KG1 (cell line): ENCODE data around the gene FOXS1.
"Not testable (repeated sequence)": the region's sequence is repeated elsewhere in the genome, so short reads cannot be mapped to it uniquely, and the experiment has no call there.

Experiments used
- DNase-seq: peaks from one replicate; lab custom pipeline; 2025; lab: John Stamatoyannopoulos, UW

The FOXS1 gene

DNA sequence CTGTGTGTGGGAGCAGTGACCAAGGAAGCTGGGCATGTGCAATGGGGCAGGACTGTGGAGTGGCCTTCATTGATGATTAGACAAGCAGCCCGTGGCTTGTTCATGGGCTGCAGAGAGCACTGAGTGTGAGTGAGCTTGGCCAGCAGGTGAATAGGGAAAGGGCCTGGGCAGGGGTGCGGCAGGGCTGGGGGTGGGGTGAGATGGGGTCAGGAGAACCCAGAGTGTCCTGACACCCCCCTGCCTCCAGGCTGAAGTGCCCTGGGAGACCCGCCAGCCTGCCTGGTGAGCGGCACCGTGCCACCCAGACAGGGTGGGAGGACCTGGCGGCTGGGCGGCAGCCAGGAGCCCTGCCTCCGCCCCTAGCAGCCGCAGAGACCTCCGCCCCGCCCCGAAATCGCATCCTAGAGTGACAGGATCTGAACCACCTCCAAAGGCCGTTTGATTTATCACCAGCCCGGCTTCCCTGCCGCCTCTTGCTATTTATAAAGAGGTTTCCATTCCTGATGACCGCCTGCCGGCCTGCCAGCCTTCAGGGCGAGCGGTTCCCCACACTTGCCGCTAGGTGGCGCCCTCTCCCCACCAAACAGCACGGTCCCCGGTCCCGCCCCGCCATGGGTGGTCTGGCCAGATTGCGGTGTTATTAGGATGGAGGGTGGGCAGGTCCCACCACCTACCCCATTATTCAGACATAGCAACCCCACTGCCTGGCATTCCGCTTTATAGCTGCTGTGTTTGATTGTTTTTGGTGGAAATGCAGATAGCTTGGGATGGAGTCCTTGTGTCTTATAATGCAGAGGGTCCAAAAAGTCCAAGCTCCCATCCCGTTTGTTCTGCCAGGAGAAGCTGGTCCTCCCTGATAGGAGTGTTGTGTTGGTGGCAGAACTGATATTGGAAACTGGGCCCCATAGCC lies 22.7 kb downstream of the FOXS1 start:
- no peak for DNase-seq

DNA sequence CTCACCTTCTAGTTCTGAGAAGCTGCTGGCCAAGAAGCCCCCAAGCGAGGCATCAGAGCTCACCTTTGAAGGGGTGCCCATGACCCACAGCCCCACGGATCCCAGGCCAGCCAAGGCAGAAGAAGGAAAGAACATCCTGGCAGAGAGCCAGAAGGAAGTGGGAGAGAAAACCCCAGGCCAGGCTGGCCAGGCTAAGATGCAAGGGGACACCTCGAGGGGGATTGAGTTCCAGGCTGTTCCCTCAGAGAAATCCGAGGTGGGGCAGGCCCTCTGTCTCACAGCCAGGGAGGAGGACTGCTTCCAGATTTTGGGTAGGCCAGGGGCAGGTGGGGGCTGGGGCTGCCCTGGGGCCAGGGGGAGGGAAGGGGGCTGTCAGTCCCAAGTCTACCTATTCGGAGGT lies 24.0 kb downstream of the FOXS1 start:
- no peak for DNase-seq

DNA sequence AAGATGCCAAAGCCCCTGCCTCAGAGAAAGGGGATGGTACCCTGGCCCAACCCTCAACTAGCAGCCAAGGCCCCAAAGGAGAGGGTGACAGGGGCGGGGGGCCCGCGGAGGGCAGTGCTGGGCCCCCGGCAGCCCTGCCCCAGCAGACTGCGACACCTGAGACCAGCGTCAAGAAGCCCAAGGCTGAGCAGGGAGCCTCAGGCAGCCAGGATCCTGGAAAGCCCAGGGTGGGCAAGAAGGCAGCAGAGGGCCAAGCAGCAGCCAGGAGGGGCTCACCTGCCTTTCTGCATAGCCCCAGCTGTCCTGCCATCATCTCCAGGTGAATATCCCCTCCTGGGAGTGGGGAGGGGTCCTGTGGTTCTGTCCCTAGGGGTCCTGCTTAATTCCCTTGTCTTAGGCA lies 25.2 kb downstream of the FOXS1 start:
- DNase-seq: no peak

DNA sequence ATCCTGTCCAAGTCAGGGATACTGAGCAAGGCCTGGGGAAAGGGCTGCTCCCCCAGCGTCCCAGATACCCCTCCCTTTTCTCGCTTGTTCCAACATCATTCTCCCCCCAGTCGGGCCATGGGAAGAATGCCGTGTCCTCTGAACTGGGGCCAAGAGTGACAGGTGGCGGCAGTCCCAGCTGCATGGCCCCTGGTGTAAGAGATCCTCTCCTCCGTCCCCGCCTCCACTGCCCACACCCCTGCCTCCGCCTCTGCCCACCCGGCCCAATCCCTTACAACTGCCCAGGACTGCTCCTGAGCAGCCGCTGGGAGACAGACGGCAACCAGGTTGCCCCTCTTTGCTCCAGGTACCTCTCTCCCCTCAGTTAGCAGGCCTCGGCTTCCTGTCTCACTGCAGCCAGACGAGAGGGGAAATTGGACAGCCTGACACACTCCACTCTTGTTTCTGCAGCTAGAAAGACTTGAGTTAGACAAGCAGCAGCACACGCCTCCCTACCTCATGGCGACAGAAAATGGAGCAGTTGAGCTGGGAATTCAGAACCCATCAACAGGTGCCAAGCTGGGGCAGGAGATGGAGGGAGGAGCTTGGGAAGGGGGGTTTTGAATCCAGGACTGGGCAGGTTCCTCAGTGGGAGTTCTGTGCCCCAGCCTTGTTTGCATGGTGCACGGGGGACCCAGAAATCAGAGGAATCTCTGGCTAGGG lies 26.2 kb downstream of the FOXS1 start, which contains the start of gene MYLK2:
TSS of gene MYLK2 (plus strand) at position 274 of the 702 bp plus-strand sequence. CDS start at position 499, 225 bp downstream.
- no peak for DNase-seq

DNA sequence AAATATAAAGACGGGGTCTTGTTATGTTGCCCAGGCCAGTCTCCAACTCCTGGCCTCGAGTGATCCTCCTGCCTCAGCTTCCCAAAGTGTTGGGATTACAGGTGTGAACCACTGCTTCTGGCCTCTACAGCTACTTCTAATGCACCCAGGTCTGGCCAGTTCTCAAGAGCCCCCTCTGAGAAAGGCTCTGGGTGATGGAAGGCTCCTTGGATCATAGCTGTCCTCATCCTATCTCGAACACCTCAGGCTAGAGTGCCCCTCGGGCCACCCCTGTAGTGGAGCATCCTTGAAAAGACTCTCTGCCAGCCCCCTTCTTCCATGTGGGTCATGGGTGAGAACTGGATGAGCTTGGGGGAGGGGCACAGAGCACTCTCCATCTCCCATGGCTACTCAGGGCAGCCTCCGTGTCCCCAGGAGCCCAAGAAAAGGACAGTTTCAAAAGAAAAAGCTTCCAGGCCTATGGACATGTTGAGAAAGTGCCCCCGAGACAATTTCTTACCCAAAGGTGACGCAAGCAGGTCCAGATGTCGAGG lies 27.0 kb downstream of the FOXS1 start:
- DNase-seq: no peak

DNA sequence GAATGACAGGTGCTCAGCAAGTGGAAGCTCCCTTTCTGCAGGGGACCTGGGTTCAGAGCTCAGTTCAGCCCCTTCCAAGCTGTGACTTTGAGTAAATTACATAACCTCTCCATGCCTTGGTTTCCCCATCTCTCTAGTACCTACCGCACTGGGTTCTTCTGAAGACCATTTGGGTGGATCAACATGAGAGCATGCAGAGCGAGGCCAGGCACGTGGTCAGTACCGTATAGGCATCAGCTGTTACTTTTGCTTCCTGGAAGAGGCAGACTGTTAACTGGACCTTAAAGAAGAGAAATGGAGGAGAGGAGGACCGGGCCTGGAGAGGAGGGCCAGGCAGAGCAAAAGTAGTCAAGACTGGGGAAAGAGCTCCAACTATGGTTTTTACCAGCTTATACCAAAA lies 27.9 kb downstream of the FOXS1 start:
- no peak for DNase-seq

DNA sequence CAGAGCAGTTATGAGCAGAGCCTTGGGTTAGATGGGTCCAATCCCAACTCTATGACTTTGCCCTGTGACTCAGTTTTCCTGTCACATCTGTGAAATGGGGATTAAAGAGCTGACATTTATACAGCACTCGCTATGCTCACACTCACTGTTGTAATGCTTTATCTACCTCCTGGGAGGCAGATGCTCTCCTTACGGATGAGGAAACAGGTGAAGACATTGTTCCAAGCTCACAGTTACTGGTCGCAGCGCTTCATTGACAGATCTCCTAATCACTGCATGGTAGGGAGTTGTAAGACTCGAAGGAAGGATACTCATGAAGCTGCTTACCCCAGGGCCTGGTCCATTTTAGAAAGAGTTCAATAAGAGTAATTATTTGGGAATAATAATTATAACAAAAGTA lies 29.2 kb downstream of the FOXS1 start:
- no peak for DNase-seq

DNA sequence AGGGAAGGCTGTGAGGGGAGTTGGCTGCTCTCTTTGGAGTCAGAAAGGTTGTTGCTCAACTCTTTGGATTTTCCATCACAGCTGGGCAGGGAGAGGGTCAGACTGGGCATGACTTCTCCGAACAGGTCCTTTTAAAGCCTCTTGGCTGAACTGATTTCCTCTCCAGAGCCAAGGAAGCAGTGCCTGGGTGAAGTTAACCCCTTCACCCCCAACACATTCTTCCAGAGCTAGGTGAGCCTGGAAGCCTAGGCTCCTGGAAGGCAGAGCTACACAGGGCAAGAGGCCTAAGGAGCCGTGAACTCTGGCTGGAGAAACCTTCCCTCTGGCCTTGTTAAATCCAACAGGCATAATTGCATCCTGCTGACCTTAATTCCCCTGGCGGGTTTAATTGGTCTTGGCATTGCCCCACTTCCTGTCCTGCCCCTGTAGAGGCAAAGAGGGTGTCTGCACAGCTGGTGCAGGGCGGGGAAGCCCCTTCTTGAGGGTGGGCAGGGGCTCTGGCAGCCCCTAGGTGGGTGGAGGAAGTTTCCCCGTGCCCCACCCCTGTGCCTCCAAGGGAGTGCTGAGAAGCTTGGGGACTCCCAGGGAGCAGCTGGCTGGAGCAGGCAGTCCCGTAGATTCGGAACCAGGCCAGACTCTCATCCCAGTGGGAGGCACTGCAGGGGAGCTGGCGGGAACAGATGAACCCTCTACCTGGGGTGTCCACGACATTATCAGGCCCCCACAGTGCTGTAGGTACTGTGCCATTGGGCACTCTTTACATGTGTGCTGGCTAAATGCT lies 29.8 kb downstream of the FOXS1 start:
- DNase-seq: no peak

DNA sequence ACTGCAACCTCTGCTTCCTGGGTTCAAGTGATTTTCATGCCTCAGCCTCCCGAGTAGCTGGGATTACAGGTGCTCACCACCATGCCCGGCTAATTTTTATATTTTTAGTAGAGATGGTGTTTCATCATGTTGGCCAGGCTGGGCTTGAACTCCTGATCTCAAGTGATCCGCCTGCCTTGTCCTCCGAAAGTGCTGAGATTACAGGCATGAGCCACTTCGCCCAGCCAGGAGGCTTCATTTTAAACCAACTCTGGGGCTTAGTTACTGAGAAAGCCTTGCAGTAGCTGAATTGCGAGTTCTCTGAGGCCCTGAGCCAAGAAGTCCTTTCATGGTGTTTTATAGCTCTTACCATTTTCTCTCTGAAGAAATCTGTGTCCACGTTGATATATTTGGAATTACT lies 31.3 kb downstream of the FOXS1 start:
- DNase-seq: not testable (repeated sequence)

DNA sequence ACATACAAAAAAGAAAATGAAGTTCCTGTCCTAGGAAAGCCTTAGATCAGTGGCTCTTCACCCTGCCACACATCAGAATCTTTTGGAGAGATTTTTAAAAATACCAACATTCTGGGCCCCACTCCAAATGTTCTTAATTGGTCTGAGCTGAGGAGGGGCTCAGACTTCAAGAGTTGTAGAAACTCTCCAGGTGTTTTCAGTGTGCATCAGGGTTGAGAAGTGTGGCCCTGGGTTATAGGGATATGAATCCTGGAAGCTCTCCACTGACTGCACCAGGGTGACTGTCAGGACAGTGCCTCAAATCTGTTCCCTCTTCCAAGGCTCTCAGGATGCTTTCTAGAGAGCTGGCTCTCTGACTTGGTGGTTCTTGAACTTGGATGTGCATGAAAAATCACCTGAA lies 31.8 kb downstream of the FOXS1 start:
- no peak for DNase-seq

DNA sequence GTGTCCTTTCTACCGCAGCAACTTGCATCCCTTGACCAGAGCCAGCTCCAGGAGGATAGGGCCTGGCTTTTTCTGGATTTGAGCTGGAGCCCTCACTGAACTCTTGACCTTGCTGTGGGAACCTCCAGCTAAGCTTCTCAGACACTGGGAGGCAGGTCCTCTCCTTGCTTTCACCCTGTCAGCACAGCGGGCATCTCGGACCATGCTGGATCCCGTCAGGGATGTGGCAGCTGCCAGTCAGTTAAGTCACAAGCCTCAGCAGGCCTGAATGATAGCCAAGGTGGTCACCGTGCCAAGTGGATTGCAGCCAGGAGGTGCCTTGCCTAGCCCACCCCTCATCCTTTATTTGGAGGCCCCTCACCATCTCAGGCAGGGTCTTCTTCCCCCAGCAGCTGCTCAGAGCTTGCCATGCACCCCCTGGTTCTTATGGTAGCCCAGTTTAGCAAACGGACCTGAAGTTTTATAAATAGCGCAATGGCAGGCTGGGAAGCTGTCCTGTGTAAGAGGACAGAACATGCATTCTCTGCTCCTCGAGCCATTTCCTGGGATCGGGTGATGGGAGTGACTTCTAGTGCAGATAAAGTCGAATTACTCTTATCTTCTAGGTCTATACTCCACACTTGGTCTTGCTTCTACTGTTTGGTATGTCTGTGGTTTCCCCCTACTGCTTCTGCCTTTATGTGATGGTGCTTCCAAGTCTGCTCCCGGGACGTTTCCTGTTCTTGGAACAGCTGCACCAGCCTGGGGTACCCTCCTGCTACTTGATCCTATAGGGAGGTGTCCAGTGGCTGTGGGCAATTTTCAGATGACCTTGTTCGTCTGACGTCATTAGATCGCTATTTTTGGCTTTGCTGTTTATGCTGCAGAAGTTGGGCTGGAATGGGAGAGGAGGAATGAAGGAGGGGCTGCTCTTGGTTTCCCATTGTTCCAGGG lies 33.3 kb downstream of the FOXS1 start:
- no peak for DNase-seq

DNA sequence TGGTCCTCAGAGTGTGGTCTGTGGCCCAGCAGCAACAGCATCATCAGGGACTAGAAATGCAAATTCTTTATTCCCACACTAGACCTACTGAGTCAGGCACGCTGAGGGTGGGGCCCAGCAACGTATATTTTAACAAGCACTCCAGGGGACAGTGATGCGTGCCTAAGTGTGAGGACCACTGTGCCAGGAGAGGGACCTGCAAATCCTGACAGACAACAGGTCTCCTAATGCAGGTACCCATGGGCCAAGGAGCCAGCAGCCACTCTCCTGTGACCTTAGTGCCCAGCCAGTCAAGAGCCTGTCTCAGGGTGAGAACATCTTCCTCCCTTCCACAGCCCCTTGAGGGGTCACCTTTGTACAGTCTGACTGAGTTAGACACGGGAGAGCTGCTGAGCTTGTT lies 34.2 kb downstream of the FOXS1 start:
- no peak for DNase-seq

DNA sequence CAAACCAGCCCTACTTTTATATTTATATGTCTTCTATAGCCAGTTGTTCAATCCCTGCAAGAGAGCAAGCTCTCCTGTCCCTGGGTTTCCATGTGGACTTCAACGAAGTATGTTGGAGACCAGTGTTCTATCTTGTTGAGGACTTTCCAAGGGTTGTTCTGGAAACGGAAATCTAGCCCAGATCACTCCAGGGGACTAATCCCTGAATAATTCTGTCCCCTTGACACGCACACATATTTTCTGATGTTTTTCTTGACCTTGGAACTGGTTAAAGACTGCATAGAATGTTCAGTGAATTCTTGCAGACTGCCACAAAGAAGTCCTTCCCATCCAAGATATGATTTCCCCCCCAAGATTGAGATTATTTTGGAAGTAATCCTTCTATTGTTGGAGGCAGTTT lies 35.7 kb downstream of the FOXS1 start:
- DNase-seq: no peak

DNA sequence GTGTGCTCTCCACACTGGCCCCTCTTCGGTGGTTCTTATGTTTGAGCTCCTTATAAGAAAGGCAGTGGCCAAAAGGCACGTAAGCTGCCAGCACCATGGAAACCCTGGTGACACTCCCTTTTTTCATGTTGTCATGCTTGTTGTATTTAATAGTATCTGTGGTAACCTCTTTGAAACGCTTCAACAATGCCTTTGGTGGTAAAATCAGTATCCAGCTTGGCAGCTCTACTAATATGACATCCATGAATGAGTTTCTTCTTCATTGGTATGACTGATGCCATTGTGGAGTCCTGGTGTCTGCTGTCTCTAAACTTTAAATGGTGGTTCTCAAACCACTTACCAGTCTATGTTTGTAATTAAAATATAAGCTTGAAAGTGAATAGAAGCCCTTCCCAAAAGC lies 36.9 kb downstream of the FOXS1 start:
- DNase-seq: no peak

DNA sequence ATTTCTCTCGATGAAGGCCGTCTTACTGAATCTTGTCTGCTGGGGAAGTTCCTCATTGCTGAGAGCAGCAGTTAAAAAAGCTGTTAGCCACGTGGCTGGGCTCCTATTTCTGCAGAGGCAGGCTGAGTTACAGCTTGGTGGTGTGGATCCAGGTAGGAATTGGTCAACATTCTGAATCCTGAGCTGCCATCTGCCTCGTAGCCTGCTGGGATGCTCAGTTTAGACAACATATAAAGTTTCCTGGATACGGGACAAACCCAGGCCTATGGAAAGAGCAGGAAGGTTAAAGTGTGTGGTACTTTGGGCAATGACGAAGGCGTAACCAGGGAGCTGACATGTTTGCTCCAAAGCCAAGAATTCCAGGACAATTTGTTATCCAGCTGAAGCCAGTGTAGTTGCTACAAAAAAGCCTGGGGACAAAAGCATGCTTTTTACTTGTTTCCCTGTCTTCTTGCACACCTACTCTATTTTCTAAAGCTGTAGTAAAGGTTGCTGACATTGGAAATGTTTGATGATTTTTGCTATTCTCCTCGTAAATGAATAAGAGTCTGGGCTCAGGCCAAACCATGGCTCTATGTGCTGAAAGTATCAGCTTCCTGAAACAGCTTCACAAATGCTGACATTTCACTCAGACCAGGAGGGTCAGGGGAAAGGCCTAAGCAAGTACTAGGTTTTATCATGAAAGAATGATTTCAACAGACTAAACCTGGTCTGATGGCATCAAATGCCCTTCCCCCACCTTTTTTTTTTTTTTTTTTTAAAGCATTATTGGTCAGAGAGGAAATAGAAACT lies 38.6 kb downstream of the FOXS1 start:
- no peak for DNase-seq

DNA sequence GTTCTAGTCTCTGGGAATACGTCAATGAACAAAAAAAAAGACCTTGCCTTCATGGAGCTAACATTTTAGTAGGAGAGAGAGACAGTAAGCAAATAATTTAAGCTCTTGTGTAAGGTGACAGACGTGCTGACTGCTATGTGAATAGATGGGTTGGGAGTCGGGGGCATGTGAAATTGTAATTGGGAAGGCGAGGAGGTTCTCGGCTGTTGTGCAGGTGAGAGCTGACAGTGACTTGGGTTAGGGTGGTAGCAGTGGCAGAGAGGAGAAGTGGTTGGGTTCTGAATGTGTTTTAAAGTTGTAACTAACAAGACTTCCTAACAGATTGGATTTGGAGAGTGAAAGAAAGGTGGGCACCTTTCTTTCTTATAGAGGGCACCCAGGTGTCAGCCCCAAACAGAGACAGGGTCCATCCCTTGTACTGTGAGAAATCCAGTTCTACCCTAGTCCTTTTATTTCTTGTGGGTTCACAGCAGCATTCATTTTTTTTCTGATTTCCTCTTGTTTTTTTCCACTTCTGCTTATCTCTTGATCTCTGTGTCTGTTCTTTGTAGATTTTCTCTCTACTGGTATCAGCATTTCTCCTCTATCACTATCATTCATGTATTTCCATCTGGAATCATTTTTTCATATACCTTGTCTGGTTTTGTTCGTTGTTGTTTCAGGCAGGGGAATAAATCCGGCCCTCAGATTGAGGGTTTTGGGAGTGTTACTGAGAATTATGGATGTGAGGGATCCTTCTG lies 41.7 kb downstream of the FOXS1 start:
- no peak for DNase-seq

DNA sequence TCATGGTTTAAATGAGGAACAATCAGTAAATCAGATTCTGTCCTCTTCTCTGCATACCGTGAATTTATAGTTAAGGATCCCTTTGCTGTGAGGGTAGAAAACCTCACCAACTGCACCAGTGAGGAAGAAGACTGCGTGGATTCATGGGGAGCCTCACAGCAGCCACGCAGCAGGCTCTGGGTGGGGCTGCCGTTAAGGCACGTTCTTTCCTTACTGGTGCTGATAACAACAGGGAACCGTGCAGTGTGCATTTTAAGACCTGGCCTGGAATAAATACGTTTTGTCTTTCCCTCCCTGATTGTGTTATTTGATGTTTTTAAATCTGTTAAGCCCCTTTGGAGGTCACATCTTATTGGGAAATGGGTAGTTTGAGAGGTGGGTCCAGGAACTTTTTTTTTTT lies 43.9 kb downstream of the FOXS1 start:
- DNase-seq: no peak

DNA sequence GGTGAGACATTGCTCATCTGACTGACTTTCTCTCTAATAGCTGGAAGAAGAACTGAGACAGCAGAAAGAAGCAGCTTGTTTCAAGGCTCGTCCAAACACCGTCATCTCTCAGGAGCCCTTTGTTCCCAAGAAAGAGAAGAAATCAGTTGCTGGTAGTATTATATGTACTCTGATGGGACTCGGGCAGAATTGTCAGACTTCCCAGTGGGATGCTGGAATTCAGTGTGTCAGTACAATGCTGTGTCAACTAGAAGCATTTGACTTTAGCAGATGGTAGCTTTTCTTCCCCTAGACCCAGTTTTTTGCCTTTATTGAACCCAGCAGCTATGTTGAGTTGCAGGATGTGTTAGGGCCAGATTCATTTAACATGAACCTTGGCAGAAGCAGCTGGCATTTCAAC lies 48.0 kb downstream of the FOXS1 start:
- DNase-seq: no peak
